Prostate gland (tissue), 2 donors: ENCODE measurements around the gene MIPOL1. TPM values are rescaled to one million over a fixed set of nuclear protein-coding genes. Genes with fewer than 3 reads are reported as not detected.
"Not testable (repeated sequence)": the region's sequence is repeated elsewhere in the genome, so short reads cannot be mapped to it uniquely, and the experiment has no call there.

ENCODE experiments used
- DNase-seq: peaks from one replicate; pipeline ENCODE4 v3.0.0-alpha.2; 2019; ENCODE audit warnings: low spot score
- H3K27ac ChIP-seq, 2 donors: fragments of 200-600 bp; sonication (generic); 2 replicates each; pipeline ENCODE4 v1.5.1; 2017 to 2019
- H3K27me3 ChIP-seq: fragments of 200-600 bp; sonication (generic); replicated peaks from 2 replicates; pipeline ENCODE4 v1.5.1; 2019; ENCODE audit not compliant: insufficient read depth
- H3K36me3 ChIP-seq, 2 donors: fragments of 200-600 bp; sonication (generic); 1 replicate in 1 of 2; 2 replicates in 1 of 2; pipeline versions ENCODE4 v1.5.1 to v1.8.1; 2017 to 2019
- H3K4me1 ChIP-seq: fragments of 200-600 bp; sonication (generic); replicated peaks from 2 replicates; pipeline ENCODE4 v1.5.1; 2019
- H3K4me3 ChIP-seq, 2 donors: fragments of 200-600 bp; sonication (generic); 2 replicates each; pipeline ENCODE4 v1.5.1; 2017 to 2019
- H3K9me3 ChIP-seq: fragments of 200-600 bp; sonication (generic); 2 replicates; pipeline ENCODE4 v1.5.1; 2017
- CTCF ChIP-seq, 4 experiments: fragments of 200-600 bp in 2 of 4; fragments of 450-650 bp in 2 of 4; sonication (generic) in 2 of 4; IDR thresholded peaks; 1 replicate in 3 of 4; 2 replicates in 1 of 4; pipeline ENCODE4 v1.5.1; 2016 to 2019; ENCODE audit warnings: antibody characterized with exemption in 4 of 4, mild to moderate bottlenecking in 2 of 4, moderate library complexity in 2 of 4
- POLR2A ChIP-seq: fragments of 450-650 bp; IDR thresholded peaks from one replicate; pipeline ENCODE4 v1.6.1; 2016; ENCODE audit warnings: antibody characterized with exemption, mild to moderate bottlenecking
- POLR2AphosphoS5 ChIP-seq: sonication (generic); formaldehyde crosslinking; IDR thresholded peaks from one replicate; pipeline ENCODE4 v1.6.1; 2017; ENCODE audit warnings: antibody characterized with exemption
- WGBS: methylation state at CpG from one replicate; pipeline ENCODE4 v1.1.5; 2018; 5-methylcytosine and 5-hydroxymethylcytosine counted together
- intact Hi-C: fragments of 100-400 bp; cut with DNase I; formaldehyde crosslinking; loops from one replicate; pipeline ENCODE4 v1.14.2; 2022
- total RNA-seq, 2 donors: library from RNA; depleted of rRNA; stranded (reverse); fragments of >200 nt; gene quantifications; one replicate each; pipeline ENCODE4 v1.1.0, GENCODE V29; 2016

MIPOL1 gene
- total RNA-seq, 2 donors from 2014 or later: 14.4 to 31.4 TPM

- no peaks in the 10 kb centered on the region for H3K27me3 ChIP-seq
- no peak for DNase-seq
- H3K4me1 ChIP-seq: no peaks in the 10 kb centered on the region
- TF ChIP-seq POLR2A: no peak
- no peak for TF ChIP-seq POLR2AphosphoS5
- no peak for TF ChIP-seq CTCF (IDR thresholded peaks at IDR 0.05)
- H3K27ac ChIP-seq: no peak overlapping the region
- H3K36me3 ChIP-seq: no peaks in the 10 kb centered on the region
- WGBS: 98% methylated on average over 6 of the region's 6 CpGs
- H3K4me3 ChIP-seq: no peak overlapping the region
- no peaks in the 10 kb centered on the region for H3K9me3 ChIP-seq
- intact Hi-C loops: no loop called here
These were observed 12.7 kb downstream of the MIPOL1 start for GRCh38 chr14:37210448-37210847.

GRCh38 chr14:37213016-37213415, 15.3 kb downstream of the MIPOL1 start:
- Histone ChIP-seq H3K27me3 (no peaks in the 10 kb centered on the region), H3K9me3 (no peaks in the 10 kb centered on the region), H3K4me3 (no peak overlapping the region), H3K4me1 (no peaks in the 10 kb centered on the region), H3K27ac (no peak overlapping the region), H3K36me3 (no peaks in the 10 kb centered on the region)
- no peak for DNase-seq
- intact Hi-C loops: no loop called here
- TF ChIP-seq POLR2A (no peak), CTCF (IDR thresholded peaks at IDR 0.05) (no peak), POLR2AphosphoS5 (no peak)

GRCh38 chr14:37215345-37215744, 17.6 kb downstream of the MIPOL1 start:
- Histone ChIP-seq H3K27me3 (no peaks in the 10 kb centered on the region), H3K9me3 (no peaks in the 10 kb centered on the region), H3K36me3 (no peaks in the 10 kb centered on the region), H3K4me3 (no peak overlapping the region), H3K27ac (no peak overlapping the region), H3K4me1 (no peaks in the 10 kb centered on the region)
- TF ChIP-seq CTCF (IDR thresholded peaks at IDR 0.05): no peak
- no peak for TF ChIP-seq POLR2AphosphoS5
- no peak for TF ChIP-seq POLR2A
- no peak for DNase-seq
- WGBS: 97% methylated on average over 3 of the region's 3 CpGs
- intact Hi-C loops: no loop called here

- 92% methylated on average over 3 of the region's 3 CpGs for WGBS
- no peaks in the 10 kb centered on the region for H3K9me3 ChIP-seq
- no peaks in the 10 kb centered on the region for H3K36me3 ChIP-seq
- no peaks in the 10 kb centered on the region for H3K4me1 ChIP-seq
- intact Hi-C loops: no loop called here
- DNase-seq: no peak
- H3K27ac ChIP-seq: no peak overlapping the region
- no peak overlapping the region for H3K4me3 ChIP-seq
- TF ChIP-seq CTCF (IDR thresholded peaks at IDR 0.05) (no peak), POLR2A (no peak), POLR2AphosphoS5 (no peak)
- no peaks in the 10 kb centered on the region for H3K27me3 ChIP-seq
These were observed 23.3 kb downstream of the MIPOL1 start for GRCh38 chr14:37221073-37221472.

GRCh38 chr14:37223947-37224474, 26.3 kb downstream of the MIPOL1 start:
- intact Hi-C loops: no loop called here
- H3K4me1 ChIP-seq: no peaks in the 10 kb centered on the region
- no peaks in the 10 kb centered on the region for H3K9me3 ChIP-seq
- H3K27me3 ChIP-seq: no peaks in the 10 kb centered on the region
- TF ChIP-seq POLR2AphosphoS5: no peak
- no peak for TF ChIP-seq POLR2A
- no peak for TF ChIP-seq CTCF (IDR thresholded peaks at IDR 0.05)
- H3K27ac ChIP-seq: no peak overlapping the region
- no peaks in the 10 kb centered on the region for H3K36me3 ChIP-seq
- WGBS: 81% methylated on average over 3 of the region's 3 CpGs
- no peak overlapping the region for H3K4me3 ChIP-seq
- DNase-seq: no peak

- H3K4me1 ChIP-seq, H3K9me3 ChIP-seq, DNase-seq, H3K4me3 ChIP-seq, H3K27me3 ChIP-seq, intact Hi-C loops, H3K36me3 ChIP-seq, H3K27ac ChIP-seq: not testable (repeated sequence)
- WGBS: 99% methylated on average over 4 of the region's 4 CpGs
These were observed 27.9 kb downstream of the MIPOL1 start for GRCh38 chr14:37225668-37226067.
